Ectodermal cell (in vitro differentiated cells): ENCODE data around the gene TAPBP.
A peak's percentile ranks its signal among the peaks of the same experiment; 100 is the strongest.

ENCODE experiments used
- H3K27ac ChIP-seq: 2 replicates; pipeline ENCODE4 v1.7.0; 2013; ENCODE audit warnings: mild to moderate bottlenecking, low read depth, low read length; ENCODE audit not compliant: insufficient read depth, poor library complexity, severe bottlenecking
- H3K27me3 ChIP-seq: 2 replicates; pipeline ENCODE4 v1.7.0; 2013; ENCODE audit warnings: mild to moderate bottlenecking, low read length; ENCODE audit not compliant: insufficient read depth, control insufficient read depth, poor library complexity, severe bottlenecking
- H3K36me3 ChIP-seq: one replicate; pipeline ENCODE4 v1.7.0; 2013; ENCODE audit warnings: low read length; ENCODE audit not compliant: control insufficient read depth, insufficient read depth
- H3K4me1 ChIP-seq: one replicate; pipeline ENCODE4 v1.7.0; 2013; ENCODE audit warnings: low read length; ENCODE audit not compliant: control insufficient read depth, insufficient read depth
- H3K4me3 ChIP-seq: 2 replicates; pipeline ENCODE4 v1.7.0; 2013; ENCODE audit warnings: low read depth, low read length, control low read depth; ENCODE audit not compliant: insufficient read depth
- H3K9me3 ChIP-seq: 2 replicates; pipeline ENCODE4 v1.7.0; 2013; ENCODE audit warnings: mild to moderate bottlenecking, low read length, moderate library complexity; ENCODE audit not compliant: control insufficient read depth
- WGBS, 2 experiments: methylation state at CpG; one replicate each; pipeline ENCODE4 v1.1.7; 2013; ENCODE audit warnings: missing lambda C conversion rate in 2 of 2; 5-methylcytosine and 5-hydroxymethylcytosine counted together

TAPBP gene

GRCh38 chr6:33297956-33298772 is 15.7 kb downstream of the TAPBP start:
- no peaks in the 10 kb centered on the region for H3K27me3 ChIP-seq
- no peaks in the 10 kb centered on the region for H3K9me3 ChIP-seq
- H3K27ac ChIP-seq = peak overlapping the region; percentile 82
- H3K36me3 ChIP-seq = no peaks in the 10 kb centered on the region
- WGBS, 2 experiments = 0 to 1% methylated on average over 35 to 36 of the region's 42 CpGs
- H3K4me1 ChIP-seq = peaks cover 2% of the 10 kb centered on the region
- H3K4me3 ChIP-seq = peak overlapping the region; percentile 88

- no peaks in the 10 kb centered on the region for H3K9me3 ChIP-seq
- peaks cover 2% of the 10 kb centered on the region for H3K4me1 ChIP-seq
- peak overlapping the region; percentile 46 for H3K4me3 ChIP-seq
- H3K36me3 ChIP-seq = peaks cover under 1% of the 10 kb centered on the region
- H3K27me3 ChIP-seq = no peaks in the 10 kb centered on the region
- 2% methylated on average over 16 of the region's 16 CpGs for WGBS, 2 experiments
- no peak overlapping the region for H3K27ac ChIP-seq
These were observed 16.4 kb downstream of the TAPBP start for GRCh38 chr6:33297406-33297955.

- Histone ChIP-seq H3K4me1 (peaks cover 2% of the 10 kb centered on the region), H3K27ac (no peak overlapping the region), H3K27me3 (no peaks in the 10 kb centered on the region), H3K9me3 (no peaks in the 10 kb centered on the region), H3K36me3 (peaks cover 6% of the 10 kb centered on the region), H3K4me3 (peak overlapping the region; percentile 46)
- 68 to 75% methylated on average over 12 of the region's 12 CpGs for WGBS, 2 experiments
These were observed 17.0 kb downstream of the TAPBP start for GRCh38 chr6:33296797-33297405.

- H3K27ac ChIP-seq = no peak overlapping the region
- H3K9me3 ChIP-seq = no peaks in the 10 kb centered on the region
- H3K36me3 ChIP-seq = peaks cover 17% of the 10 kb centered on the region
- no peak overlapping the region for H3K4me3 ChIP-seq
- 94% methylated on average over 15 of the region's 15 CpGs for WGBS, 2 experiments
- peaks cover 2% of the 10 kb centered on the region for H3K4me1 ChIP-seq
- H3K27me3 ChIP-seq = no peaks in the 10 kb centered on the region
These were observed 18.1 kb downstream of the TAPBP start for GRCh38 chr6:33295621-33296369.

GRCh38 chr6:33294086-33294823 is 19.6 kb downstream of the TAPBP start:
- Histone ChIP-seq H3K27me3 (no peaks in the 10 kb centered on the region), H3K4me1 (peaks cover 6% of the 10 kb centered on the region), H3K9me3 (no peaks in the 10 kb centered on the region), H3K36me3 (peaks cover 17% of the 10 kb centered on the region), H3K27ac (no peak overlapping the region), H3K4me3 (no peak overlapping the region)
- 90 to 92% methylated on average over 10 of the region's 10 CpGs for WGBS, 2 experiments

GRCh38 chr6:33292996-33293682 is 20.7 kb downstream of the TAPBP start:
- Histone ChIP-seq H3K27ac (no peak overlapping the region), H3K4me1 (peaks cover 10% of the 10 kb centered on the region), H3K27me3 (no peaks in the 10 kb centered on the region), H3K36me3 (peaks cover 17% of the 10 kb centered on the region), H3K4me3 (no peak overlapping the region), H3K9me3 (no peaks in the 10 kb centered on the region)
- 92 to 94% methylated on average over 15 to 16 of the region's 16 CpGs for WGBS, 2 experiments

GRCh38 chr6:33290459-33290858 is 23.4 kb downstream of the TAPBP start:
- WGBS, 2 experiments = 87% methylated on average over 7 of the region's 7 CpGs
- Histone ChIP-seq H3K27ac (no peak overlapping the region), H3K4me3 (peak overlapping the region; percentile 85), H3K4me1 (peaks cover 9% of the 10 kb centered on the region), H3K27me3 (no peaks in the 10 kb centered on the region), H3K9me3 (no peaks in the 10 kb centered on the region), H3K36me3 (peaks cover 23% of the 10 kb centered on the region)

GRCh38 chr6:33289784-33290315 is 24.0 kb downstream of the TAPBP start:
- H3K9me3 ChIP-seq = no peaks in the 10 kb centered on the region
- no peaks in the 10 kb centered on the region for H3K27me3 ChIP-seq
- H3K36me3 ChIP-seq = peaks cover 23% of the 10 kb centered on the region
- H3K27ac ChIP-seq = no peak overlapping the region
- peak overlapping the region; percentile 85 for H3K4me3 ChIP-seq
- H3K4me1 ChIP-seq = peaks cover 9% of the 10 kb centered on the region
- whole genome bisulfite sequencing, 2 experiments = 6 to 7% methylated on average over 14 of the region's 14 CpGs
